HG03066 (cell line): ENCODE measurements around the gene SNRNP25.
"Not testable (repeated sequence)": the region's sequence is repeated elsewhere in the genome, so short reads cannot be mapped to it uniquely, and the experiment has no call there.

Experiments used
- ATAC-seq: cut with Tn5 transposase; IDR thresholded peaks from one replicate; pipeline ENCODE4 v1.9.1; 2021; ENCODE audit warnings: low read depth; ENCODE audit not compliant: unreplicated experiment

Gene SNRNP25

DNA sequence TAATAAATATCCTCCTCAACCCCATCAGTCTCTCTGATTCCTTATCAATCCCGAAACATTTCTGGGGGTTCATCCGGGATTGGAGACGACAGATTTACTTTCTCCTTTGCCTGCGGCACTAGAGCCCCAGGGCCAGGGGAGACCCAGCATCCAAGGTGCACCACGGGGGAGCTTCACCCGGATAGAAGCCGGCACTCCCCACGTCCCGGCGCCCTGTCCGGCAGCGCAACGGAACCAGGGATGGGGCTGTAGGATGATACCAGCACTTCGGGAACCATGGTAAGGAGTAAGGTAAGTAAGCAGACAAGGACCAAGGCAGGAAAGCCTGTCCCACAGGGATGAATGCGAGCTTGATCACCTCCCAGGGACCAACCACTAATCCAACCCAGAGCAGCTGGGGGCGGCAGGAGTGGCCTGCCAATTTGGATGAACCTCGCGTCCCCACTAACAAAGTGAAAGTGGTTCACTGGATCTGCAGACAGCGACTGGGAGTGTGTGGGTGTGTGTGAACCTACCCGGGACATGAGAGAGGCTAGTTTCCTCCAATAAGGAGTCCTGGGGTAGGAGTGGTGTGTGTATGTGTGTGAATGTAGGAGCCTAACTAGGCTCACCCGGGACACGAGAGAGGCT is 12.1 kb upstream of the SNRNP25 start:
- ATAC-seq, result no peak

GRCh38 chr16:42069-42457 is 11.6 kb upstream of the SNRNP25 start:
- no peak for ATAC-seq

GRCh38 chr16:42691-43090 is 10.9 kb upstream of the SNRNP25 start:
- no peak for ATAC-seq

- ATAC-seq, result no peak
These were observed 10.3 kb upstream of the SNRNP25 start for GRCh38 chr16:43294-43693.

GRCh38 chr16:44655-45054 is 9.0 kb upstream of the SNRNP25 start:
- ATAC-seq, result no peak

GRCh38 chr16:45454-45853 is 8.2 kb upstream of the SNRNP25 start:
- no peak for ATAC-seq

DNA sequence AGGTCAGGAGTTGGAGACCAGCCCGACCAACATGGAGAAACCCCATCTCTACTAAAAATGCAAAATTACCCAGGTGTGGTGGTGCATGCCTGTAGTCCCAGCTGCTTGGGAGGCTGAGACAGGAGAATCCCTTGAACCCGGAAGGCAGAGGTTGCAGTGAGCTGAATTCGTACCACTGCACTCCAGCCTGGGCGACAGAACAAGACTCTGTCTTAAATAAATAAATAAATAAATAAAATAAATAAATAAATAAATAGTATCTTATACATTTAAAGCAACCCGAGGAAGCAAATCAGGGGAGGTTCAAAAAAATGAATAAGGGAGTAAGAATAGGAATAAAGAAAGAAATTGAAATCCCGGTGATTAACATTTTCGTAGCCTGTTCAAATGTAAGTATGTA is 7.1 kb upstream of the SNRNP25 start:
- not testable (repeated sequence) for ATAC-seq

GRCh38 chr16:47234-47633 is 6.4 kb upstream of the SNRNP25 start:
- no peak for ATAC-seq

DNA sequence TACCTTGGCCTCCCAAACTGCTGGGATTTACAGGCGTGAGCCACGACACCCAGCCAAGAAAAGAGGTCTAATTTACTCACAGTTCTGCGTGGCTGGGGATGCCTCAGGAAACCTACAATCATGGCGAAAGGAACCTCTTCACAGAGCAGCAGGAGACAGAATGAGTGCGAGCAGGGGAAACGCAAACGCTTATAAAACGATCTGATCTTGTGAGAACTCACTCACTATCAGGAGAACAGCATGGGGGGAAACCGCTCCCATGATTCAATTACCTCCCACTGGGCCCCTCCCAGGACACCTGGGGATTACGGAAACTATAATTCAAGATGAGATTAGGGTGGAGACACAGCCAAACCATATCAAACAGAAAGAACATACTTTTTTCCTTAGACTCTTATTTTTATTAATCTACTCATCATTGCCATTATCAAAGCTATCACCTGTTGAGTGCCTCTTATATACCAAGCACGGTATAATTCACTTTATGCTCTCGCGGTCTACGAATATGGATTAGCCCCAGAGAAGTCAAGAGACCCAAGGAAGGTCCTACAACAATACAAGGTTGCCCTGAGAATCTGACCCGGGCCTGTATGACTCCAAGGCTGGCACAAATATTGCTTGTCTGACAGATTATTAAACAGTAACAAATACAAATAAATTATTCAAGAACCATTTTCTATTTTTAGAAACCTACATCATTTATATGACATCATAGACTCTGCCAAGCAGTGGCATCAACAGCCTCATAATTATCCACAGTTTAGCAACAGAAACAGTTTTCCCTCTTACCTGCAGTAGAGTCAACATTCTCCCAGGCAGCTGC is 2.6 kb upstream of the SNRNP25 start:
- no peak for ATAC-seq

- ATAC-seq, result no peak
These were observed 581 bp downstream of the SNRNP25 start for GRCh38 chr16:54237-54581.

DNA sequence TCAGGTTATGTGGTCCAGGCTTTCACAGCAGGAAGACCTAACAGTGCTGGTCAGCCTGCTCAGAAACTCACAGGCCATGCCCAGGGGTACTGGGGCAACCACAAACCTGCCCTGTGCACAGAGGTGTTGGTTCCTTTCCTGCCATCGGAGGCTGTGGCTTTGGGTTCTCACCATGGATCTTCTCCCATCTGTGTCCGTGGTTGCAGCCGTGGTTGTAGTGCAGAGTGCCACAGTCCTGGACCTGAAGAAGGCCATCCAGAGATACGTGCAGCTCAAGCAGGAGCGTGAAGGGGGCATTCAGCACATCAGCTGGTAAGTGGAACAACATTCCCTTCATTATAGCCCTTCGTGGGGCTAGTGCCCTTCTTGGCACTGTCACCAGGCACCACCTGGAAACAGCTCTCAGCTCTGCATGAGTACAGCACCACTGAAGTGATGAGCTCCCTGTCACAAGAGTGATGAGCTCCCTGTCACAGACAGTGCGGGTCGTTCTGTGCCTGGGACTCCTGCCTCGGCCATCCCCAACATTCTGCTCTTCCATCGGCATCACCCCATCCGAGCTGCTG is 2.0 kb downstream of the SNRNP25 start:
- ATAC-seq, result no peak

DNA sequence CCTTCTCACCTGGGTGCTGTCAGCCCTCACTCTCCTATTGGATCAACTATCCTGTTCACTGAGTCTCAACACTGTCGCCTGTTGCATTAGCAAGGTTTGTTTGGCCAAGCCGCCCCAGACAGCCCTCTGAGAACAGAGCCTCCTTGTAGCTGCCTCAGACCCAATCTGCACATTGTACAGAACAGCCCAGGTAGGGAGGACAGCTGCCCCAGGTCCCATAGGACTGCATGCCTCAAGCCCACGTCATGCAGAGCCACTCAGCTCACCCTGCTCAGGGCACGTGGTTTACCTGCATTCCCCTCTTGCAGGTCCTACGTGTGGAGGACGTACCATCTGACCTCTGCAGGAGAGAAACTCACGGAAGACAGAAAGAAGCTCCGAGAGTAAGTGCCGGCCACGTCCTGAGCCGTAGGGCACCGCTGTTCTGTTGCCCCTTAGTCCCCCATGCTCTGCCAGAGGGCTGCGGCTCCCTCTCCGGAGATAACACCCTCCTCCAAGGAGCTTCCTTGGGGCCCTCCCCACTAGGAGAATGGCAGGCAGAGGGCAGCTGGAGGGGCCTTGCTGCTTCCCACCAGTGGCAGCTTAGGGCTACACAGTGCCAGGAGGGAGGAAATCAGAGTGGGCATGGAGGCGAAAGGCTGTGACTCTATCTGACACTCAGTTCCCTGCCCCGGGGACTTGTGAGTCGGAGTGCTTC is 2.8 kb downstream of the SNRNP25 start:
- ATAC-seq, result no peak

DNA sequence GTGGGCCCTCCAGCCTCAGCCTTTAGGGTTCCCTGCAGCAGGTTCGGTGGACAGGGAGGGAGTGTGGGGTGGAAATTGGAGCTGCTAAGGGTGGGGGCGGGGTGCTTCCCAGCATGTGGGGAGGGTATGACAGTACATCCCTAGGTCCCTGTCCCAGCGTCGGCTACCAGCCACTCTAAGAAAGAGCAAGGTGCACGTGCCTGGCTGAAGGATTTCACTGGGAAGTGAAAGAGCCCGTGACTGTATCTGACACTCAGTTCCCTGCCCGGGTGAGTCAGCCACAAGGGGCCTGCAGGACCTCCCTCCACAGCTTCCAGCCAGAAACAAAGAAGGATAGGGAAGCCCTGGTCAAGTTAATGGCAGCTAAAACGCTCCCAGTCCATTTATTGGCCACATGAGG is 4.1 kb downstream of the SNRNP25 start:
- no peak for ATAC-seq

- ATAC-seq, result no peak
These were observed 5.1 kb downstream of the SNRNP25 start for GRCh38 chr16:58491-59439.

DNA sequence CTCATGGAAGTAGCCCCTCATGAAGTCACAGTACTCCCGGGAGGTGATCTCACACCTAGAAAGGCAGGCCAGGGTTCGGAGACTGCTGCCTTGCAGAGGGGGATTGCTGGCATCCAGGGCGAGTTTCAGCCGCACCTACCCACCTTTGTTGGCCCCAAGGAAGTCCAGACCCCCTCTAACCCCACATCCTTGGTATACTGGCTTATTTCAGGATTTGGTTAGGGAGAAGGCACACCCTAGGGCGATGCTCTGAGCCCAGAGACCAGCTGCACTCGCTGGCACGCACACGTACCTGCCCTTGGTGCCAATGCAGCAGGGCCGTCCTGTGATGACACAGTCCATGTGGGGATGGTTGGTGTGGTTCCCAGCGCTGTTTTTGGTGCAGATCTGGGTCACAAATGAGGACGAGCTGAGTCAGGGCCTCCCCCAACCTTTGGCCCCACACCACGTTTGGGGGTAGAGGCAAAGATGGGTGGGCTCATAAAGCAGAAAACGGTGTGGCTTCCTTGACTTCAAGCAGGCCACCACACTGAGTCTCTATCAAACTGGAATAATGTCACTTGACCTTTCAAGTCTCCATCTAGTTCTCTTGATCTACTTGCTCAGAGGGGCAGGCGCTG is 5.9 kb downstream of the SNRNP25 start:
- ATAC-seq, result no peak

- no peak for ATAC-seq
These were observed 6.5 kb downstream of the SNRNP25 start for GRCh38 chr16:60166-60565.

DNA sequence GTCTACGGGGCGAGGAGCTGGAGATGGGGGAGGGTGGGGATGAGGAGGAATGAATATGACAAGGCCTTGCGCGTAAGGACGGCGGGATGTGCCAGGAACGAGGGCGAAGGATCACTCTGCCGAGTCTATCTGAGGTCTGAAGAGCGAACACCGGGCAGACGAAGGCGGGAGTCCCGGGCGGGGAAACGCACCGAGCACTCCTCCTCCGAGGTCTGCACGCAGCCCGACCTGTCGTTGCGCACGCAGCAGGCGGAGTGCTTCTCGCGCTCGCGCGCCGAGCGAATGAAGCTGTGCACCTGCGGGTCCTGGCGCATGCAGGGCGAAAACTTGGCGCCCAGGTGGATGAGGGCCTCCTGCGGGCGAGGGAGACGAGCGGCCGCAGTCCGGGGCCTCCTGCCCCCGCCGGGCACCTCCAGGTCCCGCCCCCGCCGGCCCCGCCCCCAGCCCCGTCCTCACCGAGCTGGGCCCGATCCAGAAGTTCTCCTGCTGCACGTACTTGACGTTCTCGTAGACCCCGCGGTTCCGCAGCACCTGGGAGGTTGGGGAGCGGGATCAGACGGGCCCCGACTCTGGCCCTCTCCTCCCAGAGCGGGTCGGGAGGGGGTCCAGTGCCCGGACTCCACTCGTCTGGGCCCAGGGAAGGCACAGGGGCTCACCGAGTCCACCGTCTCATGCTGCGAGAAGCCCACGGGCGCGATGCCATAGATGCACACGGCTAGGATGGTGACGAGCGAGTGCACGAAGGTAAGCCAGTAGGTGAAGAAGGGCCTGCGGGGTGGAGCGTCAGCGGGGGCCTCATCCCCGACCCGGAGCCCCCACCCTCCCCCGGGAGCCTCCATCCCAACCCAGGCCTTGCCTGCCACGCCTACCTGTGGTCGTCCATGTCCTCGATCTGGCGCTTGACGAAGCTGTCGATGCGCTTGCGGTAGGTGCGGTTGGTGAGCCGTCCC is 7.6 kb downstream of the SNRNP25 start:
- no peak for ATAC-seq

- ATAC-seq, result no peak
These were observed 8.3 kb downstream of the SNRNP25 start for GRCh38 chr16:61879-62281.
